ENCODE data around the gene GRAMD1B.
"Not testable (repeated sequence)": the region's sequence is repeated elsewhere in the genome, so short reads cannot be mapped to it uniquely, and the experiment has no call there.

The GRAMD1B gene

GRCh38 chr11:123457187-123457770 is 27.2 kb downstream of the GRAMD1B start:
- no peak overlapping the region for H3K27ac ChIP-seq
- no peak for TF ChIP-seq ZFX (IDR thresholded peaks at IDR 0.05)
- TF ChIP-seq CTCF (conservative IDR thresholded peaks at IDR 0.05) = no peak

GRCh38 chr11:123458501-123458900 is 28.4 kb downstream of the GRAMD1B start:
- TF ChIP-seq ZFX (IDR thresholded peaks at IDR 0.05) = no peak
- no peak for TF ChIP-seq CTCF (conservative IDR thresholded peaks at IDR 0.05)
- no peak overlapping the region for H3K27ac ChIP-seq

- no peak for TF ChIP-seq ZFX (IDR thresholded peaks at IDR 0.05)
- TF ChIP-seq CTCF (conservative IDR thresholded peaks at IDR 0.05) = no peak
- H3K27ac ChIP-seq = no peak overlapping the region
These were observed 30.1 kb downstream of the GRAMD1B start for GRCh38 chr11:123460012-123460700.

GRCh38 chr11:123461164-123461563 is 31.1 kb downstream of the GRAMD1B start:
- no peak for TF ChIP-seq CTCF (conservative IDR thresholded peaks at IDR 0.05)
- no peak for TF ChIP-seq ZFX (IDR thresholded peaks at IDR 0.05)
- H3K27ac ChIP-seq = no peak overlapping the region

GRCh38 chr11:123465667-123466066 is 35.6 kb downstream of the GRAMD1B start:
- H3K27ac ChIP-seq = not testable (repeated sequence)

- not testable (repeated sequence) for H3K27ac ChIP-seq
These were observed 36.1 kb downstream of the GRAMD1B start for GRCh38 chr11:123466172-123466571.

GRCh38 chr11:123469089-123469488 is 39.0 kb downstream of the GRAMD1B start:
- H3K27ac ChIP-seq = no peak overlapping the region
- TF ChIP-seq CTCF (conservative IDR thresholded peaks at IDR 0.05) (no peak), ZFX (IDR thresholded peaks at IDR 0.05) (no peak)

- TF ChIP-seq ZFX (IDR thresholded peaks at IDR 0.05) (no peak), CTCF (conservative IDR thresholded peaks at IDR 0.05) (no peak)
These were observed 39.5 kb downstream of the GRAMD1B start for GRCh38 chr11:123469586-123469985.

More at GRCh38 chr11:123469586-123469985, 39.5 kb downstream of the GRAMD1B start:
- no peak overlapping the region for H3K27ac ChIP-seq

Measured in C4-2B (cell line).